GM21619 (cell line): ENCODE data around the gene TLK1.

Experiments
- ATAC-seq: cut with Tn5 transposase; IDR thresholded peaks from one replicate; pipeline ENCODE4 v1.9.1; 2021; ENCODE audit not compliant: unreplicated experiment

The TLK1 gene

GRCh38 chr2:171008550-171009205, 152.0 kb downstream of the TLK1 start:
- ATAC-seq, result no peak

- ATAC-seq, result no peak
These were observed 155.9 kb downstream of the TLK1 start for GRCh38 chr2:171004833-171005232.

GRCh38 chr2:171004363-171004762, 156.3 kb downstream of the TLK1 start:
- ATAC-seq, result no peak

- ATAC-seq, result no peak
These were observed 161.0 kb downstream of the TLK1 start for GRCh38 chr2:170999654-171000053.

- ATAC-seq, result no peak
These were observed 162.6 kb downstream of the TLK1 start for GRCh38 chr2:170997893-170998597.

GRCh38 chr2:170996316-170996715, 164.4 kb downstream of the TLK1 start:
- no peak for ATAC-seq

GRCh38 chr2:170991398-170992182, 169.1 kb downstream of the TLK1 start:
- no peak for ATAC-seq

GRCh38 chr2:170986566-170987258, 174.0 kb downstream of the TLK1 start:
- no peak for ATAC-seq

GRCh38 chr2:170985407-170985806, 175.3 kb downstream of the TLK1 start:
- no peak for ATAC-seq

- no peak for ATAC-seq
These were observed 176.6 kb downstream of the TLK1 start for GRCh38 chr2:170984079-170984478.

GRCh38 chr2:170975943-170976270, 184.8 kb downstream of the TLK1 start:
- ATAC-seq, result no peak

- no peak for ATAC-seq
These were observed 185.4 kb downstream of the TLK1 start for GRCh38 chr2:170975127-170975942.

- no peak for ATAC-seq
These were observed 186.2 kb downstream of the TLK1 start for GRCh38 chr2:170974304-170974993.

GRCh38 chr2:170973492-170974303, 187.0 kb downstream of the TLK1 start:
- ATAC-seq, result peak; percentile 91

- no peak for ATAC-seq
These were observed 187.5 kb downstream of the TLK1 start for GRCh38 chr2:170973225-170973491.

- no peak for ATAC-seq
These were observed 188.1 kb downstream of the TLK1 start for GRCh38 chr2:170972296-170973224.

GRCh38 chr2:170971071-170971470, 189.6 kb downstream of the TLK1 start:
- no peak for ATAC-seq

GRCh38 chr2:170969872-170970496, 190.7 kb downstream of the TLK1 start:
- no peak for ATAC-seq
